ENCODE results near the gene CRAMP1. TPM values are rescaled to one million over a fixed set of nuclear protein-coding genes. Genes with fewer than 3 reads are reported as not detected.

CRAMP1 gene
- total and polyA plus RNA-seq, 2 of the 8 experiments (the other 6 are each of a cell fraction or from before 2014, with no cell fraction given): 19.2 to 23.2 TPM

GRCh38 chr16:1723450-1724147 lies 111.4 kb downstream of the CRAMP1 start (continued):
- no peak for TF ChIP-seq GABPA (IDR thresholded peaks at IDR 0.05; ENCODE audit: borderline replicate concordance, insufficient read depth, low read length)
- no peak for TF ChIP-seq SIX5 (IDR thresholded peaks at IDR 0.05; ENCODE audit: low read depth, low read length)
- no peak for TF ChIP-seq BCL11A (IDR thresholded peaks at IDR 0.05; ENCODE audit: low read depth in 2 of 2, low read length in 2 of 2)
